Rectal smooth muscle tissue (tissue), 1 donor: ENCODE data around the gene CPM.

Experiments used
- H3K27ac ChIP-seq: one replicate; pipeline ENCODE4 v1.7.0; 2013; ENCODE audit warnings: low read depth, low read length, inconsistent platforms
- H3K27me3 ChIP-seq: one replicate; pipeline ENCODE4 v1.7.0; 2013; ENCODE audit warnings: low read length; ENCODE audit not compliant: control insufficient read depth, insufficient read depth
- H3K36me3 ChIP-seq: one replicate; pipeline ENCODE4 v1.7.0; 2013; ENCODE audit warnings: low read length; ENCODE audit not compliant: control insufficient read depth, insufficient read depth
- H3K4me1 ChIP-seq: one replicate; pipeline ENCODE4 v1.7.0; 2013; ENCODE audit warnings: low read length; ENCODE audit not compliant: control insufficient read depth, insufficient read depth
- H3K4me3 ChIP-seq: one replicate; pipeline ENCODE4 v1.7.0; 2013; ENCODE audit warnings: low read length
- H3K9ac ChIP-seq: one replicate; pipeline ENCODE4 v1.7.0; 2013; ENCODE audit warnings: low read length

Gene CPM

DNA sequence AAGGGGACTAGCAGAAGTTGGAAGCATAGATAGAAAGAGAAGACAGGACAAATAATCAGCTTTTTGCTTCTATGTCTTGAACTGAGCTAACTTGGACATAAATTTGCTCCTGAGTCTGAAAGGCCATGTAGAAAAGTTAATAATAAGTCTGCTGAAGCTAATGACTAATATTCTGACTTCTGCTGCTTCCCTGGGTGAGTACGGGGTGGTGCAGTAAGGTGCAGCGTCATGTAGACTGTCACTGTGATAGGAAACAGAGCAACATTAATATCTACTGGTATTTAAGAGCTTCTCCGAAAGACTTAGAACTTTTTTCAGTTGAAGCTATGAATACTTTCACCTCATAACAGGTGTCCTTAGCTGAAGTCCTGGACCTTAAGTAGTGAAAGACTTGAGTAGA lies 34.1 kb upstream of the CPM start:
- Histone ChIP-seq H3K4me3 (no peak overlapping the region), H3K27ac (no peak overlapping the region), H3K9ac (no peak overlapping the region), H3K4me1 (no peaks in the 10 kb centered on the region), H3K27me3 (no peaks in the 10 kb centered on the region), H3K36me3 (no peaks in the 10 kb centered on the region)

GRCh38 chr12:68963856-68964745 lies 31.1 kb upstream of the CPM start:
- Histone ChIP-seq H3K27ac (no peak overlapping the region), H3K36me3 (no peaks in the 10 kb centered on the region), H3K9ac (no peak overlapping the region), H3K27me3 (no peaks in the 10 kb centered on the region), H3K4me3 (no peak overlapping the region), H3K4me1 (no peaks in the 10 kb centered on the region)

DNA sequence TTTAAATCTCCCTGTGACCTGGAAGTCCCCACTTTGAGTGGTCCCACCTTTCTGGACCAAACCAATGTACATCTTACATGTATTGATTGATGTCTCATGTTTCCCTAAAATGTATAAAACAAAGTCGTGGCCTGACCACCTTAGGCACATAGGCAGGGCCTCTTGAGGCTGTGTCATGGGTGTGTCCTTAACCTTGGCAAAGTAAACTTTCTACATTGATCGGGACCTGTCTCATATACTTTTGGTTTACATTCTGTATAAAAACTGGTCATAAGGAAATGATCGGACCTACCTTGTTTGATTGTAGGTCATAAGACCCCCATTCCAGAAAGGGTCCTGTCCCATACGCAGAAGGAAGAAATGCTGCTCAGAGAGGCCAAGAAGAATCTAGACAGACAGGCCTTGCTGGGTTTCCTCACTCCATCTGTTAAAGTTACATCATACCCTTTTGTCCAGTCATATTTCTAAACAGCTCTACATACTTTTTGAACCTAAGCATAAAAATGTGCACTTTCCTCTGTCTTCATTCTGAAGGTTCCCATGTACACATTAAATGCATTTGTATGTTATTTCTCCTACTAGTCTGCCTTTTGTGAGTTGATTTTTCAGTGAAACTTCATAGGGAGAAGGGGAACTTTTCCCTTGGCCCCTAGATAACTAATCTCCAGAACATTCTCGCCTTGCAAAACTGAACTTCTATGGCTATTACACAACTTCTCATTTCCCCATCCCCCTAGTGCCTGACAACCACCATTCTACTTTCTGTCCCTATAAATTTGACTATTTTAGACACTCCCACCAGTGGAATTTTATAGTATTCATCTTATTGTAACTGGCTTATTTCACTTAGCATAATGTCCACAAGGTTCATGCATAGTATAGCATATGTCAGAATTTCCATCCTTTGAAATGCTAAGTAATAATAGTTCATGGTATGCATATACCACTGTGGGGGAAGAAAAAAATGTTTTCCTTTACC lies 30.2 kb upstream of the CPM start:
- Histone ChIP-seq H3K9ac (no peak overlapping the region), H3K4me1 (no peaks in the 10 kb centered on the region), H3K36me3 (no peaks in the 10 kb centered on the region), H3K27me3 (no peaks in the 10 kb centered on the region), H3K27ac (no peak overlapping the region), H3K4me3 (no peak overlapping the region)

DNA sequence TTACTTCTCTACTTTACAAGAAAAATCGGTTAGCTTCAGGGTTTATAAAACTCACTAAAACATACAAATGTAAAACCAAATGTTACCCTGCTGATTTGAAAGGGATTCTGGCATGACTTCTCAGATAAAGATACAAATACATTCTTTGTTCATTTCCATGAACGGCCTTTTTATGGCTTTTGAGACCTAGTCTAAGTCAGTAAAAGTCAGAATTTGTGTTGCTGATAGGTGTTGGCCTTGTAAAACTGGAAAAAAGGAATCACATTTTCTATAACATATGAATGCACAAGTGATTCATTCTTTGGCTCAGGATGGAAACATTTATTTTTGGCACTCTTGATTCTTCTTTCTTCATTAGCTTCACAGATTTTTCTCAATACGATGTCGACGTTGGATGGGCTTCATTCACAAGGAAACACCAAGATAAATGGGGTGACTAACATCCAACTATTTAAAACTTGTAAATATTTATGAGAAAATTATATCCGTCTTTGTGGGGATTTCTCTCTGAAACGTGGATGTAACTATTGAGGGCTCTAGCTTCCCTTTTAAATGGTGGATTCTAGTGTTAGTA lies 27.0 kb upstream of the CPM start:
- Histone ChIP-seq H3K27me3 (no peaks in the 10 kb centered on the region), H3K4me3 (no peak overlapping the region), H3K27ac (no peak overlapping the region), H3K36me3 (no peaks in the 10 kb centered on the region), H3K9ac (no peak overlapping the region), H3K4me1 (no peaks in the 10 kb centered on the region)

- Histone ChIP-seq H3K9ac (no peak overlapping the region), H3K4me3 (no peak overlapping the region), H3K27me3 (no peaks in the 10 kb centered on the region), H3K36me3 (no peaks in the 10 kb centered on the region), H3K27ac (no peak overlapping the region), H3K4me1 (no peaks in the 10 kb centered on the region)
These were observed 26.3 kb upstream of the CPM start for GRCh38 chr12:68959143-68959858.

- Histone ChIP-seq H3K9ac (no peak overlapping the region), H3K27me3 (no peaks in the 10 kb centered on the region), H3K4me1 (no peaks in the 10 kb centered on the region), H3K27ac (no peak overlapping the region), H3K36me3 (no peaks in the 10 kb centered on the region), H3K4me3 (no peak overlapping the region)
These were observed 25.4 kb upstream of the CPM start for GRCh38 chr12:68958322-68958721.

DNA sequence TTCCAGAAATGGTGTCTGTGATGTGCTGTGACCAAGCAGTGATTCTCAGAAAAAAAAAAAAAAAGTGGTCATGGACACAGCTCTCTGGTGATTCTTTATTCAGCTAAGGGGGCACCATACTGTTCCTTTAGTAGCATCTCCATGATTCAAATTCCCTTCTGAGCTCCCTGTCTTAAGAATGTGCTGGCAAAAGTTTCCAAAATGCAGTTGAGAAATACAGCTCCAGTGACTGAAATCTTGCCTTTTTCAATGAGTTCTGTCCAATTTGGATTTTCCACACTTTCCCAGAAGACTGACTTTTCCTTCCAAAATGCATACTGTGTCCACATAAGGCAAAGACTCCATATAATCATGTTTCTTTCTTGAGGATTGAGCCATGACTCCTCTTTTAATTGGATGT lies 24.3 kb upstream of the CPM start:
- no peaks in the 10 kb centered on the region for H3K36me3 ChIP-seq
- no peak overlapping the region for H3K27ac ChIP-seq
- H3K4me3 ChIP-seq: no peak overlapping the region
- H3K27me3 ChIP-seq: no peaks in the 10 kb centered on the region
- H3K4me1 ChIP-seq: no peaks in the 10 kb centered on the region
- no peak overlapping the region for H3K9ac ChIP-seq

DNA sequence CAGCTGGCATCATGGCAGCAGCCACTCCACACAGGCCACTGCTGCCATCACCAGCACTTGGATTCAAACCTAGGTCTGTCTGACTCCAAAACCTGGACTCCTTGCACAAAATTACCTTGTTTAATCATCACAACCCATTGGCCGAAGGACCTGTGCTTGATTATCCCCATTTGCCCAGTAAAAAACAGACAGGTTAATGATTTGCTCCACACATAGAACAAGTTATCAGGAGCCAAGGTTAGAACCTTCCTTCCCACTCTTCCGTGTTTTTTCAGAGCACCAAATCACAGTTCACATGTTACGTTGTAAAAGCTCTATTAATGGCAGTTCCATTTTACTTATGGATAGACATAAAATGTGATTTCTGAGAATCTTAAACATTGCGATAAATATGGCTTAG lies 23.5 kb upstream of the CPM start:
- Histone ChIP-seq H3K27ac (no peak overlapping the region), H3K9ac (no peak overlapping the region), H3K4me3 (no peak overlapping the region), H3K27me3 (no peaks in the 10 kb centered on the region), H3K36me3 (no peaks in the 10 kb centered on the region), H3K4me1 (no peaks in the 10 kb centered on the region)

- H3K4me3 ChIP-seq: no peak overlapping the region
- H3K4me1 ChIP-seq: no peaks in the 10 kb centered on the region
- no peak overlapping the region for H3K9ac ChIP-seq
- no peaks in the 10 kb centered on the region for H3K36me3 ChIP-seq
- no peak overlapping the region for H3K27ac ChIP-seq
- H3K27me3 ChIP-seq: no peaks in the 10 kb centered on the region
These were observed 21.8 kb upstream of the CPM start for GRCh38 chr12:68954811-68955210.

DNA sequence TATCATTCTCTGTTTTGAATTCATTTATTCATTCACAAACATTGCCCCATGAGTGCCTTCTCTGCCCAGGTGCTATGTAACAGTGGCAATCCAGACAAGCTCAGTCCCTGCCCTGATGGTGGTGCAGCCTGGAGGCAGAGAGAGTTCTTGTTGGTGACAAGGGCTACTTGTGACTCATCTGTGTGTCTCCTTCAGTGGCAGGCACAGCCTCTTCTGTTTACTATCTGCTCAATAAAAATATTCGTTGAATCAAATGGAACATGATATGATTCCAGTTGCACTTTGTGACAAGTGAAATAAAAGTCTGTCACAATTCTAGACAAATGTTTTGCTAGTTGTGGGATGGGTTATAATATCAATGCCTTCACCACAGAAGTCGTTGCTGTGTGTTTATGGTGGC lies 20.6 kb upstream of the CPM start:
- no peak overlapping the region for H3K4me3 ChIP-seq
- H3K27ac ChIP-seq: no peak overlapping the region
- H3K4me1 ChIP-seq: no peaks in the 10 kb centered on the region
- H3K9ac ChIP-seq: no peak overlapping the region
- no peaks in the 10 kb centered on the region for H3K27me3 ChIP-seq
- no peaks in the 10 kb centered on the region for H3K36me3 ChIP-seq

DNA sequence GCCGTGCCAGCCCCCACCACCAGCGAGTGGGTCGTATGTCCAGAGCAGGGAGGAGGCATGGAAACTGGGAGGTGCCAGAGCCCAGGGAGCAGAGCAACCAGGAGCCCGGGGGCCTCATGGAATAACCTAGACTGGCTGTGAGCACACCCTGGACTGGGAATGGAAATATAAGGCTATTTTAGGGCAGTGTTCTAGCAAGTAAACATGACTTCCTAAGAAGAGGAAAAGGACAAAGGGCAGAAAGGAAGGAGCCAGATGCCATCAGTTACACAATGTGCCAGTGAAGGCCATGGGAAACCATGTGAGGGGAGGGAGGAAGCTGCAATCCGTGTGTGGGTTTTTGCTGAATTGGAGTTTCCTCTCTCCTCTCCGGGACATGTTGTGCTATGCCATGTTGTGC lies 18.7 kb upstream of the CPM start:
- H3K27me3 ChIP-seq: no peaks in the 10 kb centered on the region
- no peak overlapping the region for H3K4me3 ChIP-seq
- no peaks in the 10 kb centered on the region for H3K36me3 ChIP-seq
- no peak overlapping the region for H3K9ac ChIP-seq
- no peak overlapping the region for H3K27ac ChIP-seq
- H3K4me1 ChIP-seq: no peaks in the 10 kb centered on the region

- Histone ChIP-seq H3K36me3 (no peaks in the 10 kb centered on the region), H3K27ac (no peak overlapping the region), H3K27me3 (no peaks in the 10 kb centered on the region), H3K4me1 (no peaks in the 10 kb centered on the region), H3K9ac (no peak overlapping the region), H3K4me3 (no peak overlapping the region)
These were observed 17.5 kb upstream of the CPM start for GRCh38 chr12:68950511-68950910.
